Stimulated activated CD8-positive, alpha-beta memory T cell treated with anti-CD3 and anti-CD28 coated beads, Interleukin-12 subunit alpha, Interleukin-12 subunit beta, amount 100 ng/mL, for 4 hours (primary cell): ENCODE data around the gene NUDT22.
"Not testable (repeated sequence)": the region's sequence is repeated elsewhere in the genome, so short reads cannot be mapped to it uniquely, and the experiment has no call there.

Experiments
- DNase-seq: peaks from one replicate; pipeline ENCODE4 v3.0.0-alpha.2; 2020; ENCODE audit warnings: low read depth

Gene NUDT22

DNA sequence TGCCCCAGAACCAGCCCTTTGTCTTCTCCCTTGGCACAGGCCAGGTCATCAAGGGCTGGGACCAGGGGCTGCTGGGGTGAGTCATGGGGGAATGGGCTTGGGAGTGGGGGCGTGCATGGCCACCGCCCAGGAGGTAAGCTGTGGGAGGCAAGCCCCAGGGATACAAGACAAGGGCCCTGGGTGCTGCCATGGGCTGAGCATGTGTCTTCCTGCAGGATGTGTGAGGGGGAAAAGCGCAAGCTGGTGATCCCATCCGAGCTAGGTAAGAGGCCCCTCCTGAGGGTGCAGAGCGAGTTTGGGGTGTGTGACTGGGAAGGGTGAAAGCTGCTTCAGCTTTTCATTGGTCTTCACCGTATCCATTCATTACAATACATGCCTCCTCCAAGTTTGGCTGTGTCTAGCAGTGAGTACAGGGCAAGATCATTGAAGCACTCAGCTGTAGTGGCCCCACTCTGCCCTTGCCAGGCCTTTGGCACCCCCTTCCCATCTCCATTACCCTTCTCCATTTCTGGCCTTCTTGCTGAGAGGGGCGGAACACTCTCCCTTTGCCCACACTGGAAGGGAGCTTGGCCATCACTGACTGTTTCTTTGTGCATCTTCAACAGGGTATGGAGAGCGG is 17.3 kb downstream of the NUDT22 start:
- DNase-seq = no peak

DNA sequence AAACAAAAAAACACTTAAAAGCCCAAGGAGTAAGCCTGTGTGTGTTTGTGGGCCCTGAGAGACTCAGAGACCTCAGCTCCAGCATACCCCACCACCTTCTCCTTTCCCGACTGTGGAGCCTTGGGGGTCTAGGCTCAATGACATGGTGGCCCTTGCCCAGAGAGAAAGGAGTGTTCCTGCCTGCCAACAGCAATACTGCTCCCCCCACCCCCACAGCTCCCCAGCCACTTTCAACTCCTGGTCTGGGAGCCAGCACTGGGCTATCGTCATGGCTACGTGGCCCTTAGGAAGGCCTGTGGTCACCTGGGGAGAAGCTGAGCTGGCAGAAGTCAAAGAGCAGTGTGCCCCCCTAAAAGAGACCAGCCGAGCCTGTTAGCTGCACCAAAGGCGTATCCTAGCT is 18.0 kb downstream of the NUDT22 start:
- DNase-seq = no peak

DNA sequence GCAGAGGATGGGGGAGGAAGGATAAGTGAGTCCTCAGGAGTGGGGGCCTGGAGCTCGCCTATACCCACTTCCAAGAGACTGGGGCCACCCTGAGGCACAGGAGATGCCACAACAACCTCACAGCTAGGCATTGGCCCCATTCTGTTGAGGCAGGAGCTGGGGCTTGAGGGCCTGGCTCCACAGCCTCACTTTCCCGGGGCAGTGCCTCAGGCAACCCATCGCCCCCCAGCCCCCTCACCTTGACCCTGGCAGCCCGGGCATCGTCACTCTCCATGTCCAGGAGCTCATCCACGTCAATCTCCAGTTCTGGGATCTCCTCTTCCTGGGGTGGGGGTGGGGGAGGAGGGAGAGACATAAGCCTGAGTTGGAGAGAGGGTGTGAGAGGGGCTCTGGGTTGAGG is 18.9 kb downstream of the NUDT22 start:
- no peak for DNase-seq

DNA sequence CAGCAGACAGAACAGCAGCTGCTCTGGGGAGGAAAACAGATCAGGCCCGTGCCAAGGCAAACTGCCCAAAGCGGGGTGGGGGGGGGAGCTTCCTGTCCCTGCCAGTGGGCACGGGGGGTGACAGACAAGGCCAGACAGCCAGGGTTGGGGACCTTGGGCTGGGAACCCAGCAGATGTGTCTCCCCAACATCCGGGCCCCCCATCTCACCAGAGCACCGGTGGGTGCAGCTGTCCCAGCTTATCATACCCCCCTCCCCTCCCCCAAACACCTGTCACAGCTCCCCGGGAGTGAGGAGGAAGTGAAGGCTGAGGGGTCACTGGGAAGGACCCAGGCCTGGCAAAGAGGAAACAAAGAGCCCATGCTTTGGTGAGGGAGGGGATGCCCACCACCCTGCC is 19.3 kb downstream of the NUDT22 start:
- peak; percentile 35 for DNase-seq

DNA sequence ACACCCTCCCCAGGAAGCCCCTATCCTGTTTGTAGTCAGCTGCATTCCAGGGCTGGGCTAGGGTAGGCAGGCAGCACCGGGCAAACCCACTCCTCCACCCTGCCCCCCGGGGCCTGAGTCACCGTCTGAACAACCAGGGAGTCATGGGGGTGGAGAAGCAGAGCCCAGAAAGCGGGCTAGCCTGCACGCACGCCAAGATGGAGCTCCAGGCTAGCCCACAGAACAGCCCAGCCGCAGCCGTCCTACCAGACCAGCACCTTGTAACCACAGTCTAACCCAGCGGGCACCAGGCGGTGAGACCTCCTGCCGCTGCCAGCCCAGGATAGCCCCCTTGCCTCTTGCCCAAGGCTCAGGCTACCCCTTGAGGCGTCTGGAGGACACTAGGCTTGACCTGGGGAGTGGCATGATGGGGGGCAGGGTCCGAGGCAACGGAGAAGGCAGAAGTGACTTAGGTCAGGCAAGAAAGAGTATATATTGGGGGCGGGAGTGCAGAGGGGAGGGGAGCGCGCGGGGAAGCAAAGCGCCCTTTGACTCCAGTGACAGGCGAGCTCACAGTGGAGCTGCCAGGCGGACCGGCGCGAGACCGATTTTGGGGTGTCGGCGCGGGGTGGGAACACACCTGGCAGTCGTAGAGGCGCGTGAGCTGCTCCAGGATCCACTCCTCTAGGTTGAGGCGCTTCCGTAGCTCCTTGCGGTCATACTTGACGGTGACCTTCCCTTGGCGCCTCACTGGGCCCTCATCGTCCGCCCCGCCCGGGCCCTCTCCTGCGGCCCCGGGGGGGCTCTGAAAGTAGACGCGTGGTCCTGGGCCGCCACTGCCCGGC is 19.9 kb downstream of the NUDT22 start:
- DNase-seq = peak; percentile 74

DNA sequence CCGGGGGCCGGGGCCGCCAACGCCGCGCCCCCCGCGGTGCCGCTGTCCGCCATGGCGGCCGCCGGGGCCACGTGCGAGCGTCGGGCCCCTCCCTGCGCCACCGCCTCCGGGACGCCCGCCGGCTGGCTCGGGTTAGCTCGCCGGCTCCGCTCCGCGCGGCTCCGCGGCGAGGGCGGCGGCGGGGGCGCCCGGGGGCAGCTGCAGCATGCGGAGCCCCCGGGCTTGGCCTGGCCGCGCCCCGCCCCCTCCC is 20.5 kb downstream of the NUDT22 start:
- not testable (repeated sequence) for DNase-seq

DNA sequence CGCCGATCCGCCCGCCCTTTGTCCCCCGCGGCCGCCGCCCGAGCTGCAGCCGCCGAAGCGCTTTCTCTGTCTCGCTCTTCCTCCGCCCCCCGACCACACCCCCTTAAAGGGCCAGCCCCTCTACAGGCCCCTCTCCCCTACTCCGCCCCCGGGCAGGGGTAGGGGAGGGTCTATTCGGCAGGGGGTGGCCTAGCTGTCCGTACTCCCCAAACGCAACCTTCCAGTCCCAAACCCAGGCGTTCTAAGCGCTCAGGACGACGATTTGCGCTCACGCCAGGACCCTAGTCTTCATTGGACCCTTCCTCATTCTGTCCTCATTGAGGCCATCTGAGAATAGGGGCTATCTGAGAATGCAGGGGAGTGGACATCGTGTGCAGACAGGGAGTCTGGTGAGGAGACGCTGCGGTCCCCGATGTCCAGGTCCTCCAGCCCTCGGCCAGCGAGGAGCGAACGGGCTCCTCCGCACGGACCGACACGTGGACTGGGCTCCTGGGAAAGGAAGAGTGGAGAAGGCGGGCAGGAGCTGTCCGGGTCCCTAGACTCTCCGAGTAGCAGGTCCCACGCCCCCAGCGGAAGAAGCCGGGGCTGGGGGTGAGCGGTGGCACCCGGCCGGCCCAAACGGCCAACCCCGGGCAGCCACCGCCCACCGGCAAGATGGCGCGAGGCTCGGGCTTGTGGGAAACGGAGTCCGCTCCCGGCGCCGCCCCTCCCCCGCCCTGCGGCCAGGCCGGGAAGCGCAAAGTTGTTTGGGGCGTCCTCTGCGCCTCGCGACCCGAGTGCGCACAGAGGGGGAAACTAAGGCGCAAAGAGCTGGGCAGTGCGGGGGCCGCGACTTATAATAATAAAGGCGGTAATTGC is 21.0 kb downstream of the NUDT22 start, which contains the start of gene PPP1R14B:
Gene PPP1R14B (minus strand): TSS at position 73 of the 858 bp plus-strand sequence. CDS start 270 bp downstream, outside the sequence.
- peak; percentile 67 for DNase-seq

DNA sequence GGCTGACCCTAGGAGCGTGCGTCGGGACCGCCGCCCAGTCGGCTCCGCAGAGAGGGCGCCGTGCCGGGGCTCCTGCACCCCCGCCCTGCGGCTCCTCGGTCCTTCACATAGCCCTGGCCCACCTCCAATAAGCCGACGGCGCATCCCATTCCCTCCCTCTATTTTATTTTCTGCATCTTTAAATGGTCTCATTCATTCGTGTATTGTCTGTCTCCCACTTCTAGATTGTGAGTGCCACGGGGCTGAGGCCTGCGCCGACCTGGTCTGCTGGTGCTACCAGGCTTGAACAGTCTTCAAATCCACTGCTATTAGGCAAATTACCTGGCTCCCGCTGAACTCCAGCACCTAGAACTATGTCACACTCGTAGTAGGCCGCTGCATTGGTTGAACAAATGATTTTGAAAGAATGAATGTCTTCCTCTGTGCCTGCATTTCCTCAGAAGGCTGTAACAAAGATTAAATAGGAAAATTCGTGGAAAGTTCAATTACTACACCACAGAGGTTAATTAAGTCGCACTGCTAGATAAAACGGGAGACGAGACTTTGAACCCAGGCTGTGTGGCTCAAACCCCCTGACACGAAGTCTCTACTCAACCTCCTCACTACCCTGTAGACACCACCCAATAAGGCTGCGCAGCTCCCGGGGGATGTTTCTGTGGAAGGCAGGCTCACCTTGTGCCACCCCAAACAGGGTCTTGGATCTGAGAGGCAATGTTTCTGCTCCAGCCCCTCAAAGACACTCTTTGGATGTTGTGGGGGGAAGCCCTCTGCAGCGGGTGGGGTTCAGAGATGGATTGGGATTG is 21.9 kb downstream of the NUDT22 start:
- no peak for DNase-seq

DNA sequence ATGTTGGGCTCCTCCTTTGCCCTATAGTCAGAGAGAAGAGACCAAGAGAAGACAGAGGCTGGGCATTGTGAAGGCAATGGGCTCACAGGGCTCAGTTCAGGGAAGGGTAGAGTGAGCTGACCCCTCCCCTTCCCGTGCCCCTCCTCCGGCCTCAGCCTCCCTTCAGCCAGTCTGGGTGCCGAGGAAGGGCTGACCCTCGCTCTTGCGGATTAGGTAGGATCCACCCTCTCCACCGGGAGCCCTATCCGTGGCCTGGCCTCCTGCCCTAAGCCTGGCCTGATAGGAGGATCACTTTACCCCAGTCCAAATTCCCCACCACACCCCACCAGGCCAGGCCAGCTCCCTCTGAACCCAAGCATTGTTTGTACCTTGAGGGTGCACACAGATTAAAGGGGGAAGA is 22.5 kb downstream of the NUDT22 start:
- DNase-seq = no peak

DNA sequence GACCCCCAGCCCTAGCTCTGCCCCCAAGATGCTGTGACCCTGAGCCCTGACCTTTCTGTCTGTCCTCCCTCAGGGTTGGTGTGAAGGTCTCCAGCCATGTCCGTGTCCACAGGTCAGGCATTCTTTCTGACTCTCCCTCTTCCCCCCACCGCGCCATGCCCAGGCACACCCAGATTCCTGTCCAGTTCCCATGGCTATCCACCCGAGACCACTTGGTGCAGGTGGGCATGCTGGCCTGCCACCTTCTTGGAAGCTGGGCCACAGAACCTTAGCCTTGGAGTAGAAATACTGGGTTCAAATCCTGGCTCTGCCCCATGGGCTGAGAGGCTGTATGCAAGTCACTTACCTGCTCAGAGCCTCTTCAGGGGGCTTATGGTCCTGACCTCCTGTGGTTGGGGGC is 23.0 kb downstream of the NUDT22 start:
- no peak for DNase-seq

DNA sequence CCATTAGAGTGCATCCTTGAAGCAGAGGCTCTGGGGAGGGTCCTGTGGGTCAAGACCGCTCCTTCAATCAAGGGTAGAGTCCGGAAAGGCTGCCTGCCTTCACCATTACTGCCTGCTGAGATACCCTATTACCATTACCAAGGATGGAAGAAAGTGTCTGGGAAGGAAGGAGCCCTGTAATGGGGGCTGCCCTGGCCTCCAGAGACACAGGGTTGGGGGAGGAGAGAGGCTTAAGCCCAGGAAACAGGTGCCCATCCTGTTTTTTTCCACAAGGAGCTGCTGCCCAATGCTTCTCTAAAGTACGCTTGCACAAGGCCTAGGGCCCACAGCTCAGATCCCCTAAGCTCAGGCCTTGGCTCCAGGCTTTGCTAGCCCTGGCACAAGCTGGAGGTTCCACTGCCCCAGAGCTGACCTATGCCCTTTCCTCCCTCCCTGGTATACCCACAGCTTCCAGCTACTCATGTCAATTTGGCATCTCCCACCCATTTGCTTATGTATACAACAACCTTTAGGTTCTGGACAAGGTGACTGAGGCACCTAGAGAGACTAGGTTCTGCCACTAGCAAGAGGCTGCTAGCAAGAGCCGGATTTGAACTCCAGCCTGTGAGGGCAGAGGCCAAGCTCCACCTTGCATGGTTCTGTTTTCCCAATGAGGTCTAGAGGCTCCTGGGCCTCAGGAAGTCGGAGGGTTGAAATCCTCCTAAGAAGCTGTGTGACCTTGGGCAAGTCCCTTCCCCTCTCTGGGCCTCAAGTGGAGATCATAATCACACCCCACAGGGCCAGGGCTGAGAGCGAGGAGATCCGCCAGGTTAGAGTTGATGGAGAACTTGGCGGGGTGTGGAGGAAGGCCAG is 23.7 kb downstream of the NUDT22 start:
- no peak for DNase-seq

DNA sequence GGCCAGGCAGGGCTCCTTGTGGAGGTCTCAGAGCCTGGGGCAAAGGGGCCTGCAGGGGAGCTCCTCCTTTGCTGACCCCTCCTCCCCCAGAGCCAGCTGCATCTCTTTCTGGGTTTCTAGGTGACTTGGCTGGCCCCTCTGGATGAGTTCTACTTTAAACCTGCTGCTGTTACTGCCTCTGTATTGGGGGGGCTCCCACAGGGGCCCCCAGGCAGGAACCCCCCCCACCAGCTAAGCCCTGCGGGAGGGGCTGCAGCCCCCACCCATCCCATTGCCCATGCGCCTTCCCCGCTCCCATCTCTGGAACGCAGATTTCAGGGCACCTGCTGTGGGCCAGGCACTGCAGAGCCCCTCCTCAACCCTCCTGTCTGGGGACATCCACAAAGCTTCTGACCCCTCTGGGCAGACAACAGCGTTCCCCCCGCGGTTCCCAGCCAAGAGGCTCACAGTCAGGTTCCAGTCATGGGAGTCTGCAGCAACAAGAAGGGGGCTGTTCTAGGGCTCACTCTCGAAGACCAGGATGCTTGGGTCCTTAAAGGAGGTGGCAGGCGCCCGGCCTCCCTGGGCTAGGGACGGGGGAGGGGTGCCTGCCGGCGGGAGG is 24.4 kb downstream of the NUDT22 start:
- no peak for DNase-seq

DNA sequence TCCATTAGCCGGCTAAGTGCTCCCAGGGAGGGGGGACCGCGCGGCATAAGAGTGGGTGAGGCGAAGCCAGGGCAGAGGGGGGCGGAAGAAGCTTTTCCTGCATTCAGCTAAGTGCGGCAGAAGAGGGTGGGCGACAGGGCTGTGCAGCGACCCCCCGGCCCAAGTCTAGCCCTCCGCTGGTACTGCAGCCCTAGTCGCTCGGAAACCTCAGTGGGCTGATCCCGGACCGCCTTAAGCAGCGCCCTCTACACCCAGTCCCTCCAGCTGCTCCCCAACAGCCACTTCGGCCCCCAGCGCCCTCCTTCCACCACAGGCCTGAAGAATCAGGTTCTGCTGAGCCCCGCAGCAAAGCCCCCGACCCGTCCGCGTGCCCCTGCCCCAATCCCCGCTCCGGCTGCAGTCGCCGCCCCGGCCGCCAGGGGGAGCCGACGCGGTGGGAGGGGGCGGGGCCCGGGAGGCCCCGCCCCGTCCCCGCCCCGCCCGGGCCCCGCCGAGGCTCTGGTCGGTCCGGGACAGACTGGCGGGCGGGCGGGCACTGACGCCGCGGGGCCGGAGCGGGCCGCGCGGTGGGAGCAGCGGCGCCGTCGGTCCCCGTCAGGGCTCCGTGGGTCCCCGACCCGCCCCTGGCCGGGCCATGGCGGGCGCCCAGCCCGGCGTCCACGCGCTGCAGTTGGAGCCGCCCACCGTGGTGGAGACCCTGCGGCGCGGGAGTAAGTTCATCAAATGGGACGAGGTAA is 25.1 kb downstream of the NUDT22 start, which contains the start of gene PLCB3:
Gene PLCB3 (plus strand): TSS at position 515 of the 737 bp plus-strand sequence. CDS start 120 bp downstream, at position 635.
- DNase-seq = peak; percentile 55

DNA sequence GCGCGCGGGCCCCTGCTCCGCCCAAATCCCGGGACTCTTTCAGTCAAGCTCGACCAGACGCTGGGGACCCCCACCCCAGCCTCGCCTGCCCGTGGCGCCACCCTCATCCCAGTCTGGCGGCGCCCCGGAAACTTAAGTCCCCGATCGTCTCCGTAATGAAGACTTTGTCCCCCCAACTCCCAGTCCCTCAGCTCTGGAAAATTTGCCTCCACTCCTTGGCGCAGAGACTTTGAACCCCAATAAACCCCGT is 25.6 kb downstream of the NUDT22 start:
- no peak for DNase-seq

DNA sequence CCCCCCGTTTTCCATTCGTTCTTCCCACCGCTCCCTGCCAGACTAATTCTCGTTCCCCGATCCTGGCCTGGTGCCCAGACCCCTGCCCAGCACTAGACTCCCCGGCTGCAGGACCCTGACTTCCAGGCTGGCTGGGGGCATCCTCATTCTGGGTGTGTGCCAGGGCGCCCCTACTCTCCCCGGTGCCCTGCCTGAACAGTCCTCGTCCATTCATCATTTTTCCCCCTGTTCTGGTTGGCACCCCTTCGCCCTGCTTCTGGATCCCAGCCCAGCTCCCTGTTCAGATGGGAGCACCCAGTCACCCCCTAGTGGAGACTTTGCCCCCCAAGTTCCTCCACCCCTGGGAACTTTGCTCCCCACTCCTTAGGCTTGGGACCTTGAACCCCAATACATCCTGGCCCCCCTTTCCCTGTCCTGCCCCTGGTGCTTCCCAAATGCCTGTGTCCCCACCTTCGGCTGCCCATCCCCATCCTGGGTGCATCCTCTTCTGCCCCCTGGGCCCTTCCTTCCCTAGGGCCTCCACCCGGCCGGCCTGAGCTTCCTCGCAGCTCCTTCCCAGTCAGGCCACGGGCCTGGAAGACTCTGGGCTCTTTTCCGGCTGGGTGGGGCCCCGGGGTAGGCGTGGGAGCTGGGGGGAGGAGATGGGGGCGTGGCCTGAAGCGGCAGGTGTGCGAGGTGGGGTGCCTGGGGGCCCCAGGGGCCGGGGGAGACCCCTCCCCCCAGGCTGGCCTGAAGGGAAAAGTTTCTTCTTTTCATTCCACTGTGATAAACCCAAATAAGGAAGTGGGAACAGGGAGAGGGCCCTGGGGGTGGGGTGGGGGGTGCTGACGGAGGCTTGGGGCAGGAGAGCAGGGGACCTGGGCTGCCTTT is 26.2 kb downstream of the NUDT22 start:
- no peak for DNase-seq

DNA sequence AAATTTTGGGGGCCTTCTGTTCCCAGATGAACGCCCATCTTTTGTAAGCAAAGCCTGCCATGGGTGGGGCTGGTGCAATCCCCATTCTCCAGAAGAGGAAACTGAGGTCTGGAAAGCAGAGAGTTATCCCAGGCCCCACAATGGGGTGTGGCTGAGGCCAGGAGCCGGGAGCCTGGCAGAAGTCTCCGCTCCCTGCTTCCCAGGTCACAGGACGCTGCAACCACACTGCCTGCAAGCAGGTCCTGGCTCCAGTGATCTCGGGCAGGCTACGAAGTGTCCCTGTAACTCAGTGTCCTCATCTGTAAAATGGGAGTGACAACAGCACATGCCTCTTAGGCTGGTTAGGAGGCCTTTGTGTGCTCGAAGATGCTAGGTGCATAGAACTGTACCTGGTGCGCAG is 27.0 kb downstream of the NUDT22 start:
- DNase-seq = no peak

DNA sequence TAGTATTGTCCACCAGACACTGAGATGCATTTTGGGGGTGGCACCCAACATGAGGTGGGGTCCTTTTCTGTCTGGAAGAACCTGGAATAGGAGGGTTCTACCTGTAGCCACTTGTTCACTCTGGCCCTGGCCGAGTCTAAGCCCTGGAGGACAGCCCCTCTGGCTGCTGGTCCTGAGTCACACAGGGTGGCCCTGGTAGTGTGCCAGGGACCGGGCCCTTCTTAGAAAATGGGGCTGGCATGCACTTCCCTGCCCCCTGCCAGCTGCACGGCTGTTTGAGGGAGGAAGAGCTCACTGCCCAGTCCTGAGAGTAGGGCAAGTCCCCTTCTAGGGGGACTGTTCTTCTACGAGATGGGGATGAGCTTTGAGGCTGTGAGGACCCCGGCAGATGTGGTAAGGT is 27.4 kb downstream of the NUDT22 start:
- DNase-seq = no peak

DNA sequence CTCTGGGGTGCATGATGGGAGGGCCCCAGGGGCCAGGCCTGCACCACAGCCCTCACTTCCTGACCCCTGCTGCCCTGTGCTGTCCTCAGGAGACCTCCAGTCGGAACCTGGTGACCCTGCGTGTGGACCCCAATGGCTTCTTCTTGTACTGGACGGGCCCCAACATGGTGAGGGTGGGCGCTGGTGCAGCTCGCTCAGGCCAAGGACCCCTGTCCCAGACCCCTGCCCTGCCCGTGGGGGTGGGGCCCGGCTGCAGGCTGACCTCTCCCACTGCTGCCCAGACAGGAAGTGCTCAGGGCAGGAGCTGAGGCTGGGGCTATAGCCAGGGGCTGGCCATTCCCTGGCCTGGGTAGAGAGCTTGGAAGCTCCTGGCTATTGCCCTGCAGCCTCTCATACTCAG is 28.3 kb downstream of the NUDT22 start:
- DNase-seq = no peak
